Endothelial cell of umbilical vein (primary cell): ENCODE measurements around the gene LRRK1. TPM values are rescaled to one million over a fixed set of nuclear protein-coding genes. Genes with fewer than 3 reads are reported as not detected.

Experiments
- BruUV-seq: library from RNA; stranded (reverse); fragments of 400-500 nt; replicated peaks from 2 replicates; lab custom pipeline; 2021; lab: Mats Ljungman, UMichigan
- CTCF ChIA-PET: fragments of 300-600, 350-600 bp; sonication (Branson Sonifier 250); formaldehyde crosslinking; loops from one replicate; lab custom pipeline; 2021; ENCODE audit warnings: antibody characterized with exemption, inconsistent platforms; lab: Charles Lee
- POLR2A ChIA-PET: fragments of 300-600, 350-600 bp; sonication (Branson Sonifier 250); formaldehyde crosslinking; loops from one replicate; lab custom pipeline; 2021; ENCODE audit warnings: antibody characterized with exemption, inconsistent platforms; lab: Charles Lee
- DNase-seq: peaks from one replicate; pipeline ENCODE4 v3.0.0-alpha.2; 2011; ENCODE audit warnings: low read depth, low spot score
- FAIRE-seq: peaks from 2 replicates; lab custom pipeline; 2011; peaks lifted over from hg19 to GRCh38; lab: Jason Lieb, UNC
- H2AFZ ChIP-seq: 2 replicates; pipeline ENCODE4 v1.6.0; 2012; ENCODE audit warnings: low read depth, low read length, control low read depth, inconsistent platforms
- H3K27ac ChIP-seq: 2 replicates; pipeline ENCODE4 v1.5.1; 2011; ENCODE audit warnings: low read depth, mild to moderate bottlenecking, control low read depth, low read length, moderate library complexity; ENCODE audit not compliant: insufficient read depth
- H3K27me3 ChIP-seq, 2 experiments: 2 replicates each; pipeline versions ENCODE4 v1.6.0 to v1.6.1; 2011; ENCODE audit warnings: low read length in 2 of 2, mixed read lengths in 1 of 2; ENCODE audit not compliant: control insufficient read depth in 2 of 2, insufficient read depth in 2 of 2
- H3K36me3 ChIP-seq, 2 experiments: 2 replicates in 1 of 2; 3 replicates in 1 of 2; pipeline ENCODE4 v1.5.1; 2011; ENCODE audit warnings: low read length in 2 of 2, mild to moderate bottlenecking in 1 of 2, moderate library complexity in 1 of 2; ENCODE audit not compliant: control insufficient read depth in 2 of 2, insufficient read depth in 2 of 2; ENCODE audit errors: extremely low read depth in 1 of 2
- H3K4me1 ChIP-seq: 3 replicates; pipeline ENCODE4 v1.5.1; 2011; ENCODE audit warnings: mild to moderate bottlenecking, low read length; ENCODE audit not compliant: control insufficient read depth, insufficient read depth; ENCODE audit errors: extremely low read depth
- H3K4me2 ChIP-seq: 2 replicates; pipeline ENCODE4 v1.6.1; 2011; ENCODE audit warnings: low read length, control low read depth, mixed read lengths; ENCODE audit not compliant: insufficient read depth
- H3K4me3 ChIP-seq, 3 experiments: fragments of 200-600 bp in 1 of 3; sonication (generic), shearing (Covaris generic) in 1 of 3; replicated peaks in 1 of 3; 2 replicates each; pipeline ENCODE4 v1.5.1; 2011 to 2016; ENCODE audit warnings: control low read depth in 3 of 3, low read length in 3 of 3, mild to moderate bottlenecking in 2 of 3, inconsistent platforms in 1 of 3, low read depth in 1 of 3, moderate library complexity in 1 of 3; ENCODE audit not compliant: insufficient read depth in 1 of 3
- H3K79me2 ChIP-seq: 2 replicates; pipeline ENCODE4 v1.6.0; 2012; ENCODE audit warnings: low read length, inconsistent platforms; ENCODE audit not compliant: control insufficient read depth, insufficient read depth
- H3K9ac ChIP-seq: replicated peaks from 2 replicates; pipeline ENCODE3; 2011; ENCODE audit warnings: low read length, control low read depth; ENCODE audit not compliant: insufficient read depth; ENCODE audit errors: extremely low read depth
- H3K9me1 ChIP-seq: replicated peaks from 3 replicates; pipeline ENCODE4 v1.6.0; 2011; ENCODE audit warnings: mild to moderate bottlenecking, low read length; ENCODE audit not compliant: control insufficient read depth, insufficient read depth; ENCODE audit errors: extremely low read depth
- H3K9me3 ChIP-seq: replicated peaks from 2 replicates; pipeline ENCODE4 v1.5.1; 2012; ENCODE audit warnings: low read length, inconsistent platforms; ENCODE audit not compliant: control insufficient read depth, insufficient read depth
- H4K20me1 ChIP-seq: replicated peaks from 2 replicates; pipeline ENCODE3; 2011; ENCODE audit warnings: mild to moderate bottlenecking, low read length; ENCODE audit not compliant: control insufficient read depth, insufficient read depth; ENCODE audit errors: extremely low read depth
- EZH2 ChIP-seq: IDR thresholded peaks from 2 replicates; pipeline ENCODE4 v1.6.1; 2012; ENCODE audit warnings: borderline replicate concordance, low read depth, mild to moderate bottlenecking, moderate library complexity, low read length, inconsistent platforms; ENCODE audit not compliant: severe bottlenecking
- FOS ChIP-seq: IDR thresholded peaks from 2 replicates; pipeline ENCODE4 v1.6.1; 2011; ENCODE audit warnings: mild to moderate bottlenecking, low read length, moderate library complexity, borderline replicate concordance; ENCODE audit not compliant: insufficient read depth
- GATA2 ChIP-seq: IDR thresholded peaks from 2 replicates; pipeline ENCODE4 v1.7.0; 2011; ENCODE audit warnings: low read depth, mild to moderate bottlenecking, moderate library complexity, mixed read lengths, low read length; ENCODE audit not compliant: insufficient read length, insufficient read depth
- JUN ChIP-seq: IDR thresholded peaks from 2 replicates; pipeline ENCODE4 v1.6.1; 2011; ENCODE audit warnings: borderline replicate concordance, low read depth; ENCODE audit not compliant: insufficient read length, insufficient read depth
- MAX ChIP-seq: IDR thresholded peaks from 2 replicates; pipeline ENCODE4 v1.6.1; 2011; ENCODE audit not compliant: insufficient read depth, insufficient read length
- MYC ChIP-seq: IDR thresholded peaks from one replicate; pipeline ENCODE4 v1.6.1; 2011; ENCODE audit warnings: mild to moderate bottlenecking, low read depth, low read length
- POLR2A ChIP-seq: IDR thresholded peaks from 2 replicates; pipeline ENCODE4 v1.6.1; 2012; ENCODE audit warnings: low read depth, mild to moderate bottlenecking, control low read depth, low read length
- POLR2AphosphoS5 ChIP-seq: IDR thresholded peaks from 2 replicates; pipeline ENCODE4 v1.6.1; 2012; ENCODE audit warnings: low read depth, mild to moderate bottlenecking, control low read depth, low read length, moderate library complexity; ENCODE audit not compliant: insufficient read depth
- dilution Hi-C: fragments of 300-500 bp; cut with MboI; formaldehyde crosslinking; loops from one replicate; pipeline ENCODE4 v1.15.0; 2019; ENCODE audit warnings: low sequenced_read_pairs; ENCODE audit not compliant: extremely low pct_ligation_motif_present
- intact Hi-C: fragments of 100-400 bp; cut with micrococcal nuclease; formaldehyde crosslinking; loops from one replicate; pipeline ENCODE4 v1.10.0; 2022
- polyA plus RNA-seq, 4 experiments: library from polyadenylated mRNA; depleted of rRNA in 3 of 4; stranded (reverse) in 3 of 4; unstranded in 1 of 4; fragments of >200 nt; gene quantifications; 2 replicates each; pipeline versions ENCODE4 v1.2.1 to v1.2.3, GENCODE V29; 2011 to 2012; ENCODE audit warnings: missing spikeins in 1 of 4
- total RNA-seq: library from RNA; stranded (reverse); gene quantifications from 2 replicates; pipeline ENCODE4 v1.2.3, GENCODE V29; 2021
- TF ChIP-seq, protein P1 (sequence below), 2 donors: IDR thresholded peaks; 1 replicate in 1 of 2; 2 replicates in 1 of 2; pipeline ENCODE4 v1.5.1; 2011; ENCODE audit warnings: low read length in 2 of 2, mild to moderate bottlenecking in 2 of 2, moderate library complexity in 2 of 2, control low read depth in 1 of 2, inconsistent platforms in 1 of 2, low read depth in 1 of 2; ENCODE audit not compliant: insufficient read depth in 1 of 2; ENCODE audit errors: extremely low read depth in 1 of 2

LRRK1 gene
- total and polyA plus RNA-seq, 2 donors (not counting 3 experiments of a cell fraction or from before 2014, with no cell fraction given), result 11.0 to 22.1 TPM

- intact Hi-C loops, result no loop called here
Observed at GRCh38 chr15:101111570-101112262, 192.6 kb downstream of the LRRK1 start.

More at GRCh38 chr15:101111570-101112262, 192.6 kb downstream of the LRRK1 start:
- H3K9me3 ChIP-seq, result no peaks in the 10 kb centered on the region
- CTCF ChIA-PET, result interaction anchor here (1.6 to 1.7 kb wide), 2 partner anchors 10 to 11 kb away, joined by 4 to 5 read pairs; no protein-coding TSS in a partner anchor
- no peak overlapping the region for H3K4me3 ChIP-seq
- DNase-seq, result no peak
- H3K9me1 ChIP-seq, result no peaks in the 10 kb centered on the region
- H3K27ac ChIP-seq, result no peak overlapping the region
- BruUV-seq, result no TSS peak
- H3K36me3 ChIP-seq, result no peaks in the 10 kb centered on the region
- H3K4me2 ChIP-seq, result no peak overlapping the region
- H2AFZ ChIP-seq, result no peak overlapping the region
- dilution Hi-C loops, result no loop called here
- H3K9ac ChIP-seq, result no peak overlapping the region
- FAIRE-seq, result no peak
- TF ChIP-seq GATA2, result no peak
- TF ChIP-seq FOS, result no peak
- TF ChIP-seq EZH2, result no peak
- TF ChIP-seq POLR2A, result no peak
- TF ChIP-seq MAX, result no peak
- no peak for TF ChIP-seq MYC
- TF ChIP-seq, protein P1, sequence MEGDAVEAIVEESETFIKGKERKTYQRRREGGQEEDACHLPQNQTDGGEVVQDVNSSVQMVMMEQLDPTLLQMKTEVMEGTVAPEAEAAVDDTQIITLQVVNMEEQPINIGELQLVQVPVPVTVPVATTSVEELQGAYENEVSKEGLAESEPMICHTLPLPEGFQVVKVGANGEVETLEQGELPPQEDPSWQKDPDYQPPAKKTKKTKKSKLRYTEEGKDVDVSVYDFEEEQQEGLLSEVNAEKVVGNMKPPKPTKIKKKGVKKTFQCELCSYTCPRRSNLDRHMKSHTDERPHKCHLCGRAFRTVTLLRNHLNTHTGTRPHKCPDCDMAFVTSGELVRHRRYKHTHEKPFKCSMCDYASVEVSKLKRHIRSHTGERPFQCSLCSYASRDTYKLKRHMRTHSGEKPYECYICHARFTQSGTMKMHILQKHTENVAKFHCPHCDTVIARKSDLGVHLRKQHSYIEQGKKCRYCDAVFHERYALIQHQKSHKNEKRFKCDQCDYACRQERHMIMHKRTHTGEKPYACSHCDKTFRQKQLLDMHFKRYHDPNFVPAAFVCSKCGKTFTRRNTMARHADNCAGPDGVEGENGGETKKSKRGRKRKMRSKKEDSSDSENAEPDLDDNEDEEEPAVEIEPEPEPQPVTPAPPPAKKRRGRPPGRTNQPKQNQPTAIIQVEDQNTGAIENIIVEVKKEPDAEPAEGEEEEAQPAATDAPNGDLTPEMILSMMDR (IDR thresholded peaks at IDR 0.05; ENCODE audit: extremely low read depth in 1 of 2, insufficient read depth in 1 of 2, low read depth in 1 of 2, low read length in 2 of 2), result no peak
- TF ChIP-seq JUN, result no peak
- no peak for TF ChIP-seq POLR2AphosphoS5
- no peaks in the 10 kb centered on the region for H3K79me2 ChIP-seq
- POLR2A ChIA-PET, result no interaction called here
- H4K20me1 ChIP-seq, result no peaks in the 10 kb centered on the region
- H3K4me1 ChIP-seq, result no peaks in the 10 kb centered on the region
- no peaks in the 10 kb centered on the region for H3K27me3 ChIP-seq
